Skin of body (tissue), 2 donors: ENCODE data around the gene EDEM3. TPM values are rescaled to one million over a fixed set of nuclear protein-coding genes. Genes with fewer than 3 reads are reported as not detected.
A peak's percentile ranks its signal among the peaks of the same experiment; 100 is the strongest.
"Not testable (repeated sequence)": the region's sequence is repeated elsewhere in the genome, so short reads cannot be mapped to it uniquely, and the experiment has no call there.

Experiments
- DNase-seq: peaks from one replicate; lab custom pipeline; 2025; lab: John Stamatoyannopoulos, UW
- total RNA-seq: library from RNA; depleted of rRNA; stranded (reverse); fragments of >200 nt; gene quantifications from one replicate; pipeline ENCODE4 v1.2.3, GENCODE V29; 2014

EDEM3 gene, protein sequence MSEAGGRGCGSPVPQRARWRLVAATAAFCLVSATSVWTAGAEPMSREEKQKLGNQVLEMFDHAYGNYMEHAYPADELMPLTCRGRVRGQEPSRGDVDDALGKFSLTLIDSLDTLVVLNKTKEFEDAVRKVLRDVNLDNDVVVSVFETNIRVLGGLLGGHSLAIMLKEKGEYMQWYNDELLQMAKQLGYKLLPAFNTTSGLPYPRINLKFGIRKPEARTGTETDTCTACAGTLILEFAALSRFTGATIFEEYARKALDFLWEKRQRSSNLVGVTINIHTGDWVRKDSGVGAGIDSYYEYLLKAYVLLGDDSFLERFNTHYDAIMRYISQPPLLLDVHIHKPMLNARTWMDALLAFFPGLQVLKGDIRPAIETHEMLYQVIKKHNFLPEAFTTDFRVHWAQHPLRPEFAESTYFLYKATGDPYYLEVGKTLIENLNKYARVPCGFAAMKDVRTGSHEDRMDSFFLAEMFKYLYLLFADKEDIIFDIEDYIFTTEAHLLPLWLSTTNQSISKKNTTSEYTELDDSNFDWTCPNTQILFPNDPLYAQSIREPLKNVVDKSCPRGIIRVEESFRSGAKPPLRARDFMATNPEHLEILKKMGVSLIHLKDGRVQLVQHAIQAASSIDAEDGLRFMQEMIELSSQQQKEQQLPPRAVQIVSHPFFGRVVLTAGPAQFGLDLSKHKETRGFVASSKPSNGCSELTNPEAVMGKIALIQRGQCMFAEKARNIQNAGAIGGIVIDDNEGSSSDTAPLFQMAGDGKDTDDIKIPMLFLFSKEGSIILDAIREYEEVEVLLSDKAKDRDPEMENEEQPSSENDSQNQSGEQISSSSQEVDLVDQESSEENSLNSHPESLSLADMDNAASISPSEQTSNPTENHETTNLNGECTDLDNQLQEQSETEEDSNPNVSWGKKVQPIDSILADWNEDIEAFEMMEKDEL
- total RNA-seq: 31.7 TPM

DNA sequence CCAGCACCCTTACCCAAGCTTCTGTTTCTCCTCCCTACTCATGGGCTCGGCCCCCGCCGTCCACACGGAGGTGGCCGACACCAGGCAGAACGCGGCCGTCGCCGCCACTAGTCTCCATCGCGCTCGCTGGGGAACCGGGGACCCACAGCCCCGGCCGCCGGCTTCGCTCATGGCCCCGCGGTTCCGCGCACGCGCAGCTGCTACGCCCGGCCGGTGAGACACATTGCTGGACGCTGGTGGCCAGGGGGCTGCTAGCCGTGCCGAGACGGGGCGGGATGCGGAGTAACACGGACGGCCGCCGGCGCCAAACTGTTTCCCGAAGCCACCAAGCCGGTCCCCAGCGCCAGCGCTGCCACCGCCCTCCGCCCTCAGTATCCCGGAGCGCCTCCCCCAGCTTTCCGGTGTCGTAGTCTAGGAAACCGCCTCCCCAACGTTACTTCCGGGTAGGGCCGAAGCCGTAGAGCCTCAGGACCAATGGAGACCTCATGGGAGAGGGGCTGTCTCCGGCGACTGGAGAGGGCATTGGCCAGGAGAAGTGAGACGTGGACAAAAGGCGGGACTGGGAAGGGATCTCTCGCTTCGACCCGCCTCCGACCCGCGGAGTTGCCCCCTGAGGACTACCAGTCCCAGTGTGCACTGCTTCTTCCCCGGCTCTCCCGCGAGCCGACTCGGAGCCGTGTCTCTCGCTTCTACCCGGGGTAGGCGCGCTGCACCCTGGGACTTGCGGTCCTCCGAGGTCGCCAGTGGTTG is at the start of gene EDEM3:
Gene EDEM3 (minus strand): TSS at position 383 of the 750 bp plus-strand sequence. CDS start 212 bp downstream, at position 171.
- DNase-seq: peak; percentile 100

DNA sequence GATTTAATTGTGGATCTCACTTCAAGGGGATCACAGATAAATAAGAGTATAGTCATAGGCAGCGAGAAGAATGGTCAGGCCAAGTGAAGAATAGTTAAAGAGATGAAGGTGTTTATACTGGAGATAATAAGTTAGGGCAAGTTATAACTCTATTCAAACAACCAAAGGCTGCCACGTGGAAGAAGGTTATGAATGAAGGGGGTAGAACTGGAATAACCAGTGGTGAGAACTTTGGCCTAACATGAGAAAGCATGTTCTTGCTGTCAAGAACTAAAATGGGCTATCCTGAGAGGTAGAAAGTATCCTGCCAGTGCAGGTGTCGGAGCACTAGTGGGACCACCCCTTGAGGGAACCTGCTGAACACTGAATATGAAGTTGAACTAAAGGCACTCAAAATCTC is 49.6 kb upstream of the EDEM3 start:
- no peak for DNase-seq

DNA sequence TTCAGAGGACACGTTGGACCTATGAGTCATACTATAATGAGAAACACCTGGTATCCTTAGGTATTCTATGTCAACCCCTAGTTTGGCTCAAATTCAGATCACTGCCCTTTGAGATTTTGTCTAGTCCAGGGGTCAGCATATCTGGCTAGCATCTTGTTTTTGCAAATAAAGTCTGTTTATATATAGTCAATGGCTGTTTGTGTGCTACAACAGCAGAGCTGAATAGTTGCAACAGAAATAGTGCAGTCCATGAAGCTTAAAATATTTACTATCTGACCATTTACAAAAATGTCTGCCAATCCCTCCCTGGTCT is 48.5 kb upstream of the EDEM3 start:
- DNase-seq: no peak

DNA sequence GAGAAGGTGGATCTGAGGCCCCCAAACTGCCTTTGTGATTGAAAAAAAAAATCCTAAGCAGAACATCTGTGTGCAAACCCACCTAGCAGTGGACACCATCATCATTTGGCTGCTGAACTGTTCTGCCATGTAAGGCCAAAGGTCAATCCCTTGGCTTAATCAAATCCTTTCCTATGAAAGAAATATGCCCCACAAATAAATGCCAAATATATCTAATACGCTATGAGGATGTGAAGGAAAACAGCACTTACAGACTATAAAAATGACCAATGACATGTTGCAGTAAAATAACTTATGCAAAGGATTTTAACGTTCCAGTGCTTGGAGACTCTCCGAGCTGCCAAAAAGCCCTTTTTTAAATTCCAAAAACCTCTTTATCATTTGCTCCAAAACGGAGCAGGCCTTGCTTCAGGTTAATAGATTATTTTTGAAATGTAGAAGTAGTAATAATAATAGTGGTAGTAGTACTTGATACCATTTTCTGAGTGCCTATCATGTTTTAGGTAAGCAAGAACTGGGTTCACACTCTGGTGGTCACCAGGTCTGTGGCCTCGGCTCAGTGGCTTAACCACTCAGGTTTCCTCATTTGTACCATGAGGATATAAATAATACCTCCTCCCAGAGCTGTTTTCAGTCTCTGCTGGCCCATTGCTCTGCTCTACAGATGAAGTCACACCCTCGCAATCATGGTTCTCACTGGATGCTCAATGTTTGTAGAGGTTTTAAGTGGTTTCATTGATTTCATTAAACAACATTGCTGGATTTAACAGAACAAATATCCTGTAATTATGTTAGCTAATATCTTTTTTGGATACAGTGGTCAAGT is 47.9 kb upstream of the EDEM3 start:
- no peak for DNase-seq

DNA sequence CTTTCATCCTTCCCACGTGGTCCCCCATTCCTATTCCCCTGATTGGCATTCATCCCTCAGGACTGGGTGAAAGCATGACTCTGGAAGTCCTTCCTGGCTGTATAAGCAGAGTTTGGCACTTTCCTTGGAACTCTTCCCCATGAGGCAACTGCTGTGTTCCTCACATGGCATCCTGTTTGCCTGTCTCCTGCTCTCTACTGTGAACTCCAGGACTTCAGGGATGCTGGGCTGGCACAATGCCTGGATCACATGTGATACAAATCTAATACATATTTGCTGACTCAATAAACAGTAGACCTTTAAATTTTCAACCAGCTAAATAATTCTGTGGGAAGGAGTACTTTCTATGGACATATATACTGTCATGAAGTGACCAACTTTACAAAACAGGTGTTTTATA is 46.8 kb upstream of the EDEM3 start:
- peak; percentile 12 for DNase-seq

DNA sequence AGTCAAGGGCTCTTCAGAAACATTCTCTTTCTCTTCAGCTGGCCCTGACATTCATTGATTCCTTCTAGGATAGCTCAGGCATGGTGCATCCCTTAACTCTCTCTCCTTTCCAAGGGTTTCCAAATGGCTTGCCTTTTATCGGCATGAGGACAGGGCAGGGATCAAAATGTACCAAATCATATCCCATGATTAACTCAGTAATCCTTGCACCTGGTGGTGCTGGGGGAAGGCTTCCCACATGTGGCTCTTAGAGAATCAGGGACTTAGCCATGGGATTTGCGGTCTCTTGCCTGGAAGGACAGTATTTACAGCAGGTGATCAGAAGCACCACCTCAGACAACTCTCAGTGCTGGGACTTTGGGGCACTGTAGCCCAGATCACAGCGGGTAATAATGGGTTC is 46.2 kb upstream of the EDEM3 start:
- DNase-seq: no peak

DNA sequence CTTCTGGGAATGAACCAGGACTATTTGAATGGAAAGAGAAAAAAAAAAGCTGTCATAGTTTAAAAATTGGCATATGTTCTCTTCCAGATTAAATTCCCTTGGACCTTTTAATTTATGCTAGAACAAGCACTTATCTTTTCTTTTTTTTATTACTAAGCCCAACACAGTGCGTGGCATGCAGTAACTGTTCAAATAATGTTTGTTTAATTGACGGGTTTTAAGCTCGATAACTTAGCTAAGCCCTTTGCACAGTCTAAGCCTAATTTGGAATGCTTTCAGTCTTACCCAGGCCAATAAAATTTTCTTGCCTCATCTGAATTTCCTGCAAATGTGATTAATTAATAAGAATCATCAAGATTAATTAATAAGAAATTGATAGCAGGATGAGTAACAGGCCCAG is 39.3 kb upstream of the EDEM3 start:
- DNase-seq: no peak

DNA sequence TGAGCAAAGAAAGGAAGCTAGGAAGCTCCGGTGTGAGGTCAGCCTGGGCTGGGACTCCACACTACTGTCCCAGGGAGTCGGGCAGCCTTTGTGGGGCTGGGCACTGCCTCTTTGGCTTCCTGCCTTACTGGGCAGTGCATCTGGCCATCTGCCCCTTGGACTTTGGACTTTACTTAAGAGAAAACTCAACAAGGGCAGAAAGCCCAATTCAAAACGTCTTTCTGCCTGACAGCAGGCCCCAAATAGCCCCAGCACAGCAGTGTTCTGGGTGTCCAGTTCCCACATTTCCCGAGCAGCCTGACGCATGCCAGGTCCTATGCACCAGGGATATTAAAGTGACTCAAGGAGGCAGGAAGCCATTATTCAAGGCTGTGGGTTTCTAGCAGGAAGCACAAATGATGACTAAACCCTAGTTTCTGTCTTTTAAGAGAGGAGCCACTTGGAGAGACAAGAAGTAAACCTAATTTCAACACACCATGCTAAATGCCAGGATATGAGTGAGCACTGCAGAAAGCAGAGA is 37.9 kb upstream of the EDEM3 start:
- DNase-seq: no peak

DNA sequence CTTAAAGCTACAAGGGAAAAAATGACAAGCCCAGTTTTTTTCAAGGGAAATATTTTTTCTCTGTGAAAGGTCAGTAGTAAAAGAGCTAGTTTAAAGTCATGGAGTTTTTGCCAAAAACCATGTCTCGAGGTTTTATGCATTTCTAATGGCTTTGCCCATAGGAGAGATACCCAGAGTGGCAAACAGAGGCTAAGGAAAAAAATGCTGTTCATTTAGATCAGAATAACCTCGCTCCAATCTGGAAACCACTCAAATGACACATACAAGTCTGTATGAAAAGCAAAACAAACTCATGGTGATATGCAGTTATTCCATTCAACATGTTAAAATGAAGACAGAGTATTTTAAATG is 36.9 kb upstream of the EDEM3 start:
- no peak for DNase-seq

DNA sequence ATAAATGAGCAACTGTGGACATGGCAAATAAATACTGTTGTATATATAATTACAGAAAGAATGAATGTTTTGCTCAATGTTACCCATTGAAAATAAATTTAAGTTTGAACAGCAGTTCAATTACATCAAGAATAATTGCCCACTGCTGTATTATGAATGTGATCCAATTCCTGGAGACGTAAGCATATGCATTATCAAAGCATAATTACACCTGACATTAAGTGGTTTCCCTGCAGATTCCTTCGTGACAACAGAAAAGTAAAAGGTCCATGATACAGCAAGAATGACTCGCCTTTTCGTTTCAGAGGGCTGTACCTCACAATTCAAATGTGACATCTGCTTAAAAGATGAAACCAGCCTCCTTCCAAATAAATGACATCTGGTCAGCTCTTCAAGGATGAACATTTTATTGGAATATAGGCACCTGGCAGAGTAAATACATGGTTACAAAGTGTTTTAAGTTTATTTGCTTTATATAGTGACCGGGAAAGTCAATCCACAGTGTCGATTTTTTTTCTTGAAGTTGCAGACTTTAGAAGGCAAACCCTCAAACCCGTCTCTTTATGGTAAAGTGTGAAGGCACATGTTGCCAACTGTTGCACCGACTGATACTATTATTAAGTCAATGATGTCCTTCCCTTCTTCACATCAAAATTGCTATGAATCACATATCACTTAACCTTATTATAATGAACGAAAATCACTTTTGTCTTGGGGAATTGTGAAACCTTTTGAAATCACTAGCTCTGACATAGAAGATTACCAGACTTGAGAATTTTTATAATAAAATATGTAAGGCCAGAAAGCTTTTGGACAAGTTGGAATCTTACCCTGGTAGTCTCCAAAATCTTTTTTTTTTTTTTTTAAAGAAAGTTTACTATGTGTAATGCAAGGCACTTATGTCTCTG is 36.2 kb upstream of the EDEM3 start:
- no peak for DNase-seq

DNA sequence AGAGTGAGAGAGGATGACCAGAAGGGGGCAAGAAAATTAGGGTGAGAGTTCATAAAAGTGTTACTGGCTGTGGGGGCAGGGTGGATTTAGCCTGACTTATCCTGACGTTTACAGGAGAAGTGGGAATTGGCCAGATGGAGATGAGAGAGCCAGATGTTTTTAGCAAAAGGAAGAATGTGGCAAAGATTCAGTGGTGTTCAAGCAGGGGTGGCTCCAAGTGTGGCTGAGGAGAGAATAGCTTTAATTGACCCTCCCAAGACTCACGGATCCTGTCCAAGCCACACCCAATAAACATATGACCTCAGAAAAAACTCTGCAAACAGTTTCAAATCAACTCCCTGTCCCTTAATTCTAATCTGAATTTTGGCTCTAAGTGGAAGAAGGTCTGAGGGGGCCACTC is 35.2 kb upstream of the EDEM3 start:
- DNase-seq: no peak

DNA sequence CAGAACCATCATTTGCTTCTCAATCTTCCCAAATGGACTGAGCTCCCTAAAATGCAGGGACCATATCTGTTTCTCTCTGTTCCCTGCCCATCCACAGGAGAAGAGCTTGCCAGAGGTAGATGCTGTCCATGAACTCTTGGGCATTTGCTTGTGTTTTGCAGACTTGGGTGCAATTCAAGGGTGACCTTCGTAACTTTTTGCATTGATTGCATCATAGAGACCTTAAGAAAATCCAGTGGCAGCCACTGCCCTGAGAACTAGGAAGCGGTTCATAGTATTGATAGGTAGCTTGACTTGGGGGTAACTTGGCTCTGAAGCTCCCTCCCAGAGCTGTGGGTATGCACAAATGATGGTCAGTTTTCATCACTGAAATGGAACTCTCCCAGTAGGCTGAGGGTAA is 34.3 kb upstream of the EDEM3 start:
- DNase-seq: no peak

DNA sequence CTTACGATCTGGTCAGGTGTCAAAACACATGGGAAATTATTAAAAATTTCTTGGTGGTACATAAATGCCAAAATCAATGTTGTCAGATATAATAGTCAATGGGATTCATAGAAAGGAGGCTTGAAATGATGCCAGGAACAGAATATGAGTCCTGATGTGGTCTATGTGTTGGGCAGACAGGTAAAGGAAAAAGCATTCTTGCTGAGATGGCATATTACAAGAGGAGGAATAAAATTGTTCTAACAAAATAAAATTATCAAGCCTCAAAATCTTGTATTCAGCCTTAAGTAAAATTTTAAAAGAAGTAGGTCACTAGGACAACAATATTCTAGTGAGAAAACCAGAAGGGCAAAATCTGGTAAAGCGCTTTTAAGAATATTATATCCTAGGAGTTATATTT is 30.9 kb upstream of the EDEM3 start:
- DNase-seq: no peak

DNA sequence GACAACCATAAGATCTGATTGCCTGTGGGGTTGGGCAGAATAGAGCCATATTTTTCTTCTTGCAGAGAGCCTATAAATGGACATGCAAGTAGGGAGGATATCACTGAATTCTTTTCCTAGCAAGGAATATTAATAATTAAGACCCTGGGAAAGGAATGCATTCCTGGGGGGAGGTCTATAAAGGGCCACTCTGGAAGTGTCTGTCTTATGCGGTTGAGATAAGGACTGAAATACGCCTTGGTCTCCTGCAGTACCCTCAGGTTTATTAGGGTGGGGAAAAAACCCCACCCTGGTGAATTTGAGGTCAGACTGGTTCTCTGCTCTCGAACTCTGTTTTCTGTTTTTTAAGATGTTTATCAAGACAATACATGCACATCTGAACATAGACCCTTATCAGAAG is 29.1 kb upstream of the EDEM3 start:
- DNase-seq: not testable (repeated sequence)

DNA sequence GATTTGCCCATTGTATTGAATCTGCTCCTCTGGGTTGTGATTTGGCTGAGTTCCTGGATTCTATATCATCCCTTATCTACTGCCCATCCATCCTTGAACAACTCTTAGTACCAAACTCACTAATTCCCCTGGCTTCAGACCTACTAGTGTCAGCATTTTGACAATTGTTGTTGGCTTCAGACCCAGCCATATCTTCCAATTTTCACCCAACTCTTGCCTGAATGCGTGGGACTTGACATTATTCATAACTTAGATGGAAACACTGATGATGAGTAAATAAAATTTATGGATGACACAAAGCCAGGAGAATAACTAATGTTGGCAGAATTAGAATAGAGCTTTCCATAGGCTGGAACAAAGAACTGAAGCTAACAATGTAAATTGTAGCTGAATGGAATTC is 27.3 kb upstream of the EDEM3 start:
- no peak for DNase-seq

DNA sequence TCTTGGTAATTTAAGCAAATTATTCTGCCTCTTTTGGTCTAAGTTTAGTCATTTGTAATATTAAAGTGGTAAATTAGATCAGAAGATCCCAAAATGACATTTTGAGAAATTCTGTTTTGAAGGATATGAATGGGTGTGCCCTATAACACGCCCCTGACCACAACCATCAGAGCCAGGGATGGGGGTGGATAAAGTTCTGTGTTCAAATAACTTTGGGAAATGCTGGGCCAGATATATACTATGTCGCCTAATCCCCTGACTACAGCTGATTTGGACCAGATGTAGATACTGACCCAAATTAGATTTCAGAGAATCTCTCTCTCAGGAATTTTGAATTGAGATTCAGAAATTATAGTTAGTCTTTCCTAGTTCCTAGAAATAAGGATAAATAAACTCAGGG is 21.2 kb upstream of the EDEM3 start:
- no peak for DNase-seq

DNA sequence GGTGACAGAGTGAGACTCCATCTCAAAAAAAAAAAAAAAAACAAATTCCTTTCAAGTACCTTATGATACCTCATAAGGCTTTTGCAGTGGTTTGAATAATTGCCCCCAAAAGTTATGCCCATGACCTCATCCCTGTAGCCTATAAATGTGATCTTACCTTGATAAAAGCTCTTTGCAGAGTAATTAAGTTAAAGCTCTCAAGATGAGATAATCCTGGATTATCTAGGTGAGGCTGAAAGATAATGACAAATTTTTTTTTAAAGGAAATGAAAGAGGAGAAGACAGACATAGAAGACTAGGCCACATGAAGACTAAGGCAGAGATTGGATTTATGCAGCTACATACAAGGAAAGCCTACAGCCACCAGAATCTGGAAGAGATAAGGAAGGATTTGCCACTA is 20.7 kb upstream of the EDEM3 start:
- no peak for DNase-seq

DNA sequence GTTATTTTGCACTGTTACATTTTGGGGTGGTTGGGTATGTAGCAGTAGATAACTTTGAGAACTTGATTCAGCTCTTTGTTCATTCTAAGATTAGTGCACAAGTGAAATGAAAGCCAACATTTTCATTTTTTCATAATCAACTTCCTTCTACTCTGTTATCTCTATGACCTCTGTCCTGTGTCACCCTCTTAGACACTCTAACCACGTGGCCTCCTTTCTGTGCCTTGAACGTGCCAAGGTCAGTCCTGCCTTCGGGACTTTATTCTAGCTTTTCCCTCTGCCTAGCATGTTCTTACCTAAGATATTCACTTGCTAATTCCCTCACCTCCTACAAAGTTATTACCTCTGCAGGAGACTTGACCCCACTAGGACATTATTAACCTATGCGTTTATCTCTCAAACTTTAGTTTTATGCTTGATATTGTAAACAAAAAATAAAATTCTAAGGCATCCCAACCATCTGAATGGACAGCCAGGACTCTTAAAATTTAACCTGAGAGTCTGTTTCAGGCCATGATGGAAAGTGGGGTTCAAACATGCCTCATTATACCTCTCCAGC is 19.2 kb upstream of the EDEM3 start:
- no peak for DNase-seq

DNA sequence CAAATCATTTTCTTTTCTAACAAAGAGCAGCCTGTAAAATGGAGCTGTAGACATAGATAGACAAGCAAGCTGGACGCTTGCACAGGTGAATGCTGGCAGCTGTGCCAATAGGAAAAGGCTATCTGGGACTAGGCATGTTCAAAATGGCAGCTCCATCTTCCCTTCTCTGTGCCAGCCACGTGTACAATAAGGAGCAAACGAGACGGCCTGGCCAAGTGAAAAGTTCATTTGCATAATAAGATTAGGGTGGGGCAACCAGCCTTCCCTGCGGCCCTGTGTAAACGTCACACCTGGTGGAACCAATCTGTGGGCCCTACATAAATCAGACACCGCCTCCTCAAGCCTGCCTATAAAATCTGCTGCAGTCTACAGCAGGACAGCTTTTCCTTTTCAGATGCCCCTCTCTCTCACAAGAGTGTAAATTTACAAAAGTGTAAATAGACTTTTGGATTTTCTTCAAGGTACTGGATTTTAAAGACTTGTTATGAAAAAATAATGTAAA is 16.6 kb upstream of the EDEM3 start:
- DNase-seq: no peak
